Embryonic facial prominence (tissue), 1 donor: Measurements from ENCODE around the gene RAB11B.
"Not testable (repeated sequence)": the region's sequence is repeated elsewhere in the genome, so short reads cannot be mapped to it uniquely, and the experiment has no call there.

ENCODE experiments used
- DNase-seq: peaks from one replicate; pipeline ENCODE4 v3.0.0-alpha.2; 2016; ENCODE audit errors: extremely low spot score

RAB11B gene

DNA sequence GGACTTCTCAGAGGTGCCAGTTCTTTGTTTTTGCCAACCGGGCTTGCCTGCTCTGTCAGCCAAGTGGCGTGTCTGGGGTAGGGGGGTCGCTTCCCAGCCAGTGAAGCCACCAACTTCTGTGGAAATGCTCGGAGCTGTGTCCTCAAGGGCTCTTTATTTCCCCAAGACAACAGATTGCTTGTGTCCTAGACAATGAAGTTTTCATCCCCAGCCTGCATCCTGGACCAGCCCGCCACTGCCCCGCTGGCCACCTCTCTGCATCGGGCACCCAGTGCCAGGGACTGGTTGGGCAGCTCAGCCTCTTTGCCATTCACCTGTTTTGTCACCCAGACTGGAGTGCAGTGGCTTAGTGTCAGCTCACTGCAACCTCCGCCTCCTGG, 3.7 kb downstream of the RAB11B start:
- DNase-seq: no peak

- DNase-seq: no peak
Observed at GRCh38 chr19:8395621-8396082, 5.5 kb downstream of the RAB11B start.

DNA sequence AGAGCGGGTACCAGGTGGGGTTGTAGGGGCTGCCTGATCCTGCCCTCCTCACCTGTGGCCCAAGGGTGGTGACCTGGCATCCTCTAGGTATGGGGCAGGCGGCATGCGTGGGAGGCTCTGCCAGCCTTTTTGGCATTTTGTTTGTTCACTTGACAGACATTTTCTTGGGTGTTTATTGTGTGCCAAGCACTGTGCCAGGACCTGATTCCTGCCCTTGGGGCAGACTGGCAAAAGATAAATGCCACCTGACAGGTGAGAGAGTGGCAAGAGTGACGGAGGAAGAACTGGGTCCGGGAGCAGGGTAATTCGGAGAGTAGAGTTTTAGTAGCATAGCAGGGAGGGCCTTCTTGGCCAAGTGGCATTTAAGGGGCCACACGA, 6.0 kb downstream of the RAB11B start:
- DNase-seq: no peak

- DNase-seq: no peak
Observed at GRCh38 chr19:8396563-8397203, 6.5 kb downstream of the RAB11B start.

GRCh38 chr19:8397271-8397670, 7.1 kb downstream of the RAB11B start:
- DNase-seq: no peak

- no peak for DNase-seq
Observed at GRCh38 chr19:8397746-8398310, 7.7 kb downstream of the RAB11B start.

DNA sequence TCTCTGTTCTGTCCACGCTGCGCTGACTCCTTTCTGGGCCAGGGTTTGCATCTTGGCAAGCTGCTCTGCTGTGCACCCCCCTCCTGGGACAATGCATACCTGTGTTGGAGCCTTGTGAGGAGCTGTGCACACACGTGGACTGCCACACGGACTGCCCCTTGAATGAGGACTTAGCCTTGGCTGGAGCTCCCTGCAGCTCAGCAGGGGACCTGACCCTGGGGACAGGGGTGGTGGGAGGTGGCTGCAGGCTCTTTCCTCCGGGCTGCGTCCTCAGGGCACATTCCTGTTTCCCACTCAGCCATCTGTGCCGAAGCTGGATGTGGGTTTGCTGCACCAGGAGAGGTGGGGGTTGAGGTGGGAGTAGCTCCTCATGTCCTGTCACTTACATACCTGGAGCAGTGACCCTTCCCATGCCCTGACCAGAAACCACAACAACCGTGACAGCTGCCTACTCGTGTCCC, 8.2 kb downstream of the RAB11B start:
- no peak for DNase-seq

DNA sequence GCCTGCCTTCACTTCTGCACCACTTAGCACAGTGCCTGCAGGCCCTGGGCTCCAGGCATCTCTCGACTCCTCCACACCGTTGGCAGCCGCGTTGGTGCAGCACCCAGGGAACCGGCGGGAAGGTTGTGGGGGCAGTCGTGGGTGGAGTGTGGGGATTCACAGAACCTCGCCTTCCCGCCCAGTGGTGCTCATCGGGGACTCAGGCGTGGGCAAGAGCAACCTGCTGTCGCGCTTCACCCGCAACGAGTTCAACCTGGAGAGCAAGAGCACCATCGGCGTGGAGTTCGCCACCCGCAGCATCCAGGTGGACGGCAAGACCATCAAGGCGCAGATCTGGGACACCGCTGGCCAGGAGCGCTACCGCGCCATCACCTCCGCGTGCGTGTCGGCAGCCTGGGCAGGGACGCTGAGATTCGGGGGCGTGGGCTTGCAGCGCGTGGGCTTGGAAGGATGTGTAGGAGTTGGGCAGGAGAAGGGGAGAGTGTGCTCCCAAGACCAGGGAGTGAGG, 9.6 kb downstream of the RAB11B start:
- DNase-seq: no peak

GRCh38 chr19:8401981-8402411, 11.8 kb downstream of the RAB11B start:
- no peak for DNase-seq

DNA sequence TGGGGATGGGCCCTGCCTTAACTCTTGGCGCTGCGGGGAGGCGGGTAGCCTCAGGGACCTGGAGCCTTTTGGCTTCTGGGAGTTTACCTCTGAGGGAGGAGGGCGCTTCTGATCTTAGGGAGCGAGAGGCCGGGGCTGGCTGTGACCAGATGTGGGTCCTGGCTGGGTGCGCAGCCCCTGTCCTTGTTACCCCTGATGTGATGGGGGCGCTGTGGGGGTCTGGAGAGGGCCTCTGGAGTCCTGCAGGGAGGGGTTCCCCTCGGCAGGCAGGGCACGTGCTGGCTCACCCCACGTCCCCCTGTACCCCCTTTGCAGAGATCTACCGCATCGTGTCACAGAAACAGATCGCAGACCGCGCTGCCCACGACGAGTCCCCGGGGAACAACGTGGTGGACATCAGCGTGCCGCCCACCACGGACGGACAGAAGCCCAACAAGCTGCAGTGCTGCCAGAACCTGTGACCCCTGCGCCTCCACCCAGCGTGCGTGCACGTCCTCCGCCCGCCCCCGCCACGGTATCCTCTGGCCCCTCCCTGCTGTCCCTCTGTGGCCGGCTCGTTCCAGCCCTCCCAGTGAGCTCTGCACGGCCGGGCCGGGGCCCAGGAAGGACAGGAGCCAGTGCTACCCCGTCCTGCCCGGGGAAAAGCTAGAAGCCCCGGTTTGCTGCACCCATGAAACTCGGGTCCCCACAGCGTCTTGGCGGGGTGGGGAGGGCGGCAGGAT, 13.1 kb downstream of the RAB11B start:
- DNase-seq: no peak

DNA sequence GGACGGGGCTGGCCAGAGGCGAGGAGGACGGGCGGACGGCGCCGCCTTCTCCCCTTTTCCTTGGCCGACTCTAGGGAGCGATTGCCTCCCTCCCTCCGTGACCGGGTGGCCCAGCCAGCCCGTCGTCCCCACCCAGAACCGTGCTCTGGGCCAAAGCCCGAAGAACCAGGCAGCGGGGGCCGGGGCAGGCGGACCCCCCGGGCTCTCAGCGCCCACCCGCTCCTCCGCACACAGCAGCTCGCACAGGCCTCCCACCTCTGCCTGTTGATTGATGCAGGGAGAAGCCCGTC, 13.6 kb downstream of the RAB11B start:
- no peak for DNase-seq

GRCh38 chr19:8404391-8405151, 14.4 kb downstream of the RAB11B start:
- no peak for DNase-seq

DNA sequence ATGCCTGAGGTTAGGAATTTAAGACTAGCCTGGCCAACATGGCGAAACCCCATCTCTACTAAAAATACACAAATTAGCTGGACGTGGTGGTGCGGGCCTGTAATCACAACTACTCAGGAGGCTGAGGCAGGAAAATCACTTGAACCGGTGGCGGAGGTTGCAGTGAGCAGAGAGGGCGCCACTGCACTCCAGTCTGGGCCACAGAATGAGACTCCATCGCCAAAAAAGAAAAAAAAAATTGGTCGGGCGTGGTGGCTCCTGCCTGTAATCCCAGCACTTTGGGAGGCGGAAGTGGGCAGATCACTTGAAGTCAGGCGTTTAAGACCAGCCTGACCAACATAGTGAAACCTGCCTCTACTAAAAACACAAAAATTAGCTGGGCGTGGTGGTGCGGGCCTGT, 20.6 kb downstream of the RAB11B start:
- not testable (repeated sequence) for DNase-seq

DNA sequence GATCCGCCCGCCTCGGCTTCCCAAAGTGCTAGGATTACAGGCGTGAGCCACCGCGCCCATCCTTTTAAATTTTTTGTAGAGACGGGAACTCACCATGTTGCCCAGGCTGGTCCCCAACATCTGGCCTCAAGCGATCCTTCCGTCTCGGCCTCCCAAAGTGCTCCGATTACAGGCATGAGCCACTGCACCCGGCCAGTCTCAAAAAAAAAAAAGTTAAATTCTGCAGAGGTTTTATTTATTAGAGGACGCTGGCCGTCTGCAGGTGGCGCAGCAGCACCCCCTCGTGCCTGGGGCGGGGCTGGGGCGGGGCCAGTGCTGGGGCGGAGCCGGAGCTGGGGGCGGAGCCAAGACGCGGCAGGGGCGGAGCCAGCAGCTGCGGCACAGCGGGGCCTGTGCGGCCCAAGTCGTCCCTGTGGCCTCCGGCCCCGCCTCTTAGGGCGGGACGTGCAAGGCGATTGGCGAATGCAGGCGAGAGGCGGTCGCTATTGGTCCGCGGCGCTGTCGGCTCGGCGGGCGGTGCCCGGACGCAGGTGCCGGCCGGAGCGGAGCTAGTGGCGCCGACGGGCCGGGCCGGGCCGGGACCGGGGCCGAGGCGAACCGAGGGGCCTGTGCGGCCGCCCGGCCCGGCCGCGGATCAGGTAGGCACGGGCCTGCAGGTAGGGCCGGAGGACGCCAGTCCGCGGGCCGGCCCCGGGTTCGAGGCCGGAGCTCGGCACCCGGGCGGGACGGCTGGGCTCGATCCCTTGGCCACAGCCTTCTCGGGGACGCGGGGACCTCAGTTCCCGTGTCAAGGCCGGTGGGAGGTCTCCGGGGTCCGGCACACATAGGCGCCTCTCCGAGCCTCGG, 22.8 kb downstream of the RAB11B start, which contains the start of gene MARCHF2:
TSS of gene MARCHF2 (plus strand) at position 523 of the 846 bp plus-strand sequence. CDS start 8,536 bp downstream, outside the sequence.
- DNase-seq: peak; percentile 86

DNA sequence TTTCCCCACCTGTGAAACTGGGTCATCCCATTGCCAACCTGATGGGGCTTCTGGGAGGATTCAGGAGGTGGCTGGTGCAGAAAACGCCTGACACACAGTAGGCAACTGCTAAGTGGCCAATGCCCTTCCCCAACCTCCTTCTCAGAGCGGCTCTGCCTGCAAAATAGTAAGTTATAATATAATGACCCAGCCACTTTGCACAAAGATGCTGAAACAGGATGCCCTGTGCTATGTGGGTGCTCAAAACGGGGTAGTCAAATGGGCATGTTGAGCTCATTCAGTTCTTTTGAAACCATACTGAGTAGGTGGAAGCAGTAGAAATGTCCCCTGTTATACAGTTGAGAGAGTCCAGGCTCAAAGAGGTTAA, 23.5 kb downstream of the RAB11B start:
- DNase-seq: no peak

DNA sequence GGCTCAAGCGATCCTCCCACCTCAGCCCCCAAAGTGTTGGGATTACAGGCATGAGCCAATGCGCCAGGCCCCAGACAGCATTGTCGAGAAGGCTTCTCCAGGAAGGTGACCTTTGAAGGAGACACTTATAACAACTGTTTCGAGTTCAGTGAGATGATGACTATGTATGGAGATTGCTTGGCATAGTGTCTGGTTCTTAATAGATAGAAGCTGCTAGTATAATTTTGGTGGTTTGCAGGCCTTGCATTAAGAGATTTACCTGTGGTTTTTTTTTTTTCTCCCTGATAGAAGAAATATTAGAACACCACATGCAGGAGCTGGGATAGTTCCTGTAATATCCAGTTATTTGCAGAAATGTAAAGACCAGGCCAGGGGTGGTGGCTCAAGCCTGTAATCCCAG, 26.6 kb downstream of the RAB11B start:
- no peak for DNase-seq

DNA sequence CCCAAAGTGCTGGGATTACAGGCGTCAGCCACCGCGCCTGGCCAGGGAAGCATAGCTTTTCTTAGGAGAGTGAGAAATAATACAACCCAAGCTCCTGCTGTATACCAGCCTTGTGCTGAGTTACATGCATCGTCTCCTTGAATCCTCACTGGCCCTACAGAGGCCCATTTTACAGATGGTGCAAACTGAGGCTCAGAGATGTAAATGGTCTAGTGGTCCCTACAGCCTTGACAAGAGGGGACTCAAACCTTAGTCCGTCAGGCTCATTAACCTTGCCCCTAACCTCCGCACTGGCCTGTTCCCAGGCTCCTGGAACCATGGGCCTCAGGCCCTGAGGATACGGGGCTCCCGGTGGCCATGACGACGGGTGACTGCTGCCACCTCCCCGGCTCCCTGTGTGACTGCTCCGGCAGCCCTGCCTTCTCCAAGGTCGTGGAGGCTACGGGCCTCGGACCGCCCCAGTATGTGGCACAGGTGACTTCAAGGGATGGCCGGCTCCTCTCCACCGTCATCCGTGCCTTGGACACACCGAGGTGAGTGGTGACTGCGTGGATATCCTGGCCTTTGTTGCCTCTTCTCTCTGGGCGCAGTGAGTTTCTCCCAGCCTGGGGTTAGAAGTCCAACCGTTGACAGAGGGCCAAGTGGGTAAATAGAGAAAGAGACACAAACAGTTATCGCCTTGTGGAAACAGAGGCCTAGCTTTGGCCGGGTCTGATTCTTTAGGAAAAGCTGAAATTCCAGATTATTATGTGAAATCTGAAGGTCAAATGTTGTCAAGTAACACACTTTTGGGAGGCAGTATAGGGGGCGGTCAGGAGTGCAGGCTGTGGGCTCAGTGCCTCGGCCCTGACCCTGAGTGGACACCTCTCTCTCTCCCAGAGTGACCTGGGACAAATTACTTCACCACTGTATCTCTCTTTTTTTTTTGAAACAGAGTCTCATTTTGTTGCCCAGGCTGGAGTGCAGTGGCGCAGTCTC, 31.6 kb downstream of the RAB11B start:
- DNase-seq: no peak

DNA sequence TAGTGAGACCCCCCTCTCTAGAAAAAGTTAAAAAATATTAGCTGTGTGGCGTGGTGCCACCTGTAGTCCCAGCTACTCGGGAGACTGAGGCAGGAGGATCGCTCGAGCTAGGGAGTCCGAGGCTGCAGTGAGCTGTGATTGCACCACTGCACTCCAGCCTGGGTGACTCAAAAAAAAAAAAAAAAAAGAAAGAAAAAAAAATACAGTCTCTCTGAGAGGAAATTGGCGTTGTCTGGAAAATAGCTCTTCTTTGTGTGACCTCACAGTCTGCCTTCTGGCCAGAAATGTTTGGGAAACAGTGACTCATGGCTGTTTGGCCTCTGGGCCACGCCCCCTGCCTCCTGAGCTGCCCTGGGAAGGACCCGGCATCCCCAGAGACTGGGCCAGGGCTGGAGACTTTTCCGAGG, 33.7 kb downstream of the RAB11B start:
- no peak for DNase-seq

DNA sequence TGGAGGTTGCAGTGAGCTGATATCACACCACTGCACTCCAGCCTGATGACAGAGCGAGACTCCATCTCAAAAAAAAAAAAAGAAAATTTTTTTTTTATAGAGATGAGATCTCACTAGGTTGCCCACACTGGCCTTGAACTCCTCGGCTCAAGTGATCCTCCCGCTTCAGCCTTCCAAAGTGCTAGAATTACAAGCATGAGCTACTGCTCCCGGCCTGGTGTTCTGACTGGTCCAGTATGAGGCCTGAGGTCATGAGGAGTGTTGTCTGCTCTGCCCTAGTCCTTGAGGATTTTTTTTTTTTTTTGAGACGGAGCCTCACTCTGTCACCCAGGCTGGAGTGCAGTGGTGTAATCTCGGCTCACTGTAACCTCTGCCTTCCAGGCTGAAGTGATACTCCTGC, 35.2 kb downstream of the RAB11B start:
- DNase-seq: not testable (repeated sequence)

DNA sequence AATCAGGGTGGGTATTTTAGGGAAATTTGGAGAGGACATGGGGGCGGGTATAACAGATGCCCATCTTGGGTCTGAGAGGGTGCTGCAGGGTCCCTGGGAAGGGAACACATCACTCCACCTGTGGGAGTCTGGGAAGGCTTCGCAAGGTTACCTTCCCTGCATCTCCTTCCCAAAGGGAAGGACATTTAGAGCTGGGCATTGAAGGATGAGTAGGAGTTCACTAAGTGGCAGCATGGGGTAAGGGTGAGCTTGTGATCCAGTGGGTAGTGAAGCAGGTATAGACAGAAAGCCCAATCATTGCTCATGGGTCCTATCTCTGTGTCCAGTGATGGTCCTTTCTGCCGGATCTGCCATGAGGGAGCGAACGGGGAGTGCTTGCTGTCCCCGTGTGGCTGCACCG, 36.1 kb downstream of the RAB11B start:
- DNase-seq: no peak
